ENCODE measurements around the gene ICA1.
A peak's percentile ranks its signal among the peaks of the same experiment; 100 is the strongest.

- TF ChIP-seq CTCF (conservative IDR thresholded peaks at IDR 0.05; ENCODE audit: low read depth in 2 of 2) (peak in 1 of 2 experiments; percentile 18; a peak in 1 of 4 replicates), POLR2AphosphoS5 (IDR thresholded peaks at IDR 0.05; ENCODE audit: low read depth) (no peak), REST (IDR thresholded peaks at IDR 0.05; ENCODE audit: unreplicated experiment) (no peak), EZH2phosphoT487 (IDR thresholded peaks at IDR 0.05; ENCODE audit: unreplicated experiment) (no peak), ZNF114 (CRISPR knock-in tag; IDR thresholded peaks at IDR 0.05) (no peak), JUNB (IDR thresholded peaks at IDR 0.05; ENCODE audit: unreplicated experiment) (no peak), EZH2 (IDR thresholded peaks at IDR 0.05; ENCODE audit: low read depth, unreplicated experiment) (no peak), STAT1 (IDR thresholded peaks at IDR 0.05; ENCODE audit: unreplicated experiment) (no peak), CREB1 (CRISPR knock-in tag; IDR thresholded peaks at IDR 0.05; ENCODE audit: low read depth) (no peak), ZNF331 (CRISPR knock-in tag; IDR thresholded peaks at IDR 0.05; ENCODE audit: low read depth) (no peak), ETS1 (IDR thresholded peaks at IDR 0.05) (no peak), NANOG (IDR thresholded peaks at IDR 0.05; ENCODE audit: borderline replicate concordance) (no peak), ZNF462 (CRISPR knock-in tag; IDR thresholded peaks at IDR 0.05) (no peak)
Observed at GRCh38 chr7:8068892-8069686, 192.9 kb downstream of the ICA1 start.
